GM12872 (cell line): Measurements from ENCODE around the gene FYTTD1.

Experiments used
- CTCF ChIP-seq: IDR thresholded peaks from 3 replicates; pipeline ENCODE4 v1.5.1; 2011; ENCODE audit warnings: low read depth, mild to moderate bottlenecking, low read length, moderate library complexity; ENCODE audit not compliant: insufficient read depth

Gene FYTTD1

DNA sequence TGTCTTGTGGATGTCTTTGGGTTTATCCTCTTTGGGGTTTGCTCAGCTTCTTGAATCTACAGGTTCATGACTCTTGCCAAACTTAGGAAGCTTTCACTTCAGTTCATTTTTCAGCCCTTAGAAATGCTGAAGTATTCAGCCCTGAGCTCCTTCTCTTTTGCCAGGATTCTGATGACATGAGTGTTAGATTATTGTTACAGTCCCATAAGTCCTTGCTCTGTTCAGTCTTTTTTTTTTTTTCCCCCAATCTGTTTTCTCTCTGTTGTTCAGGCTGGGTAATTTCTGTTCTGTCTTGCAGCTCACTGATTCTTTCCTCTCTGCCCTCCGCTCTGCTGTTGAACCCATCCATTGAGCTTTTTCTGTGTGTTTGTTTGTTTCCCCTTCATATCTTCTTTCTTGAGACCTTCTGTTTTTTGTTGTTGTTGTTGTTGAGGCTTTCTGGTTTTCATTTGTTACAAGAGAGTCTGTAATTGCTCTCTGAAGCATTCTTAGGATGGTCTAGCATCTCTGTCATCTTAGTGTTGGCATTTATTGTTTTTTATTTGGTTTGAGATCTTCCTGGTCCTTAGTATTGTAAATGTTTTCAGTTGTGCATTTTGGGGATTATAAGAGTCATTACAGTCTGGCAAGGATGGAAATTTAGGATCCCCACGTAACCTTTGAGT lies 59.8 kb downstream of the FYTTD1 start:
- TF ChIP-seq CTCF: no peak

- no peak for TF ChIP-seq CTCF
These were observed 61.2 kb downstream of the FYTTD1 start for GRCh38 chr3:197810901-197811300.

- TF ChIP-seq CTCF: no peak
These were observed 61.7 kb downstream of the FYTTD1 start for GRCh38 chr3:197811343-197811742.

DNA sequence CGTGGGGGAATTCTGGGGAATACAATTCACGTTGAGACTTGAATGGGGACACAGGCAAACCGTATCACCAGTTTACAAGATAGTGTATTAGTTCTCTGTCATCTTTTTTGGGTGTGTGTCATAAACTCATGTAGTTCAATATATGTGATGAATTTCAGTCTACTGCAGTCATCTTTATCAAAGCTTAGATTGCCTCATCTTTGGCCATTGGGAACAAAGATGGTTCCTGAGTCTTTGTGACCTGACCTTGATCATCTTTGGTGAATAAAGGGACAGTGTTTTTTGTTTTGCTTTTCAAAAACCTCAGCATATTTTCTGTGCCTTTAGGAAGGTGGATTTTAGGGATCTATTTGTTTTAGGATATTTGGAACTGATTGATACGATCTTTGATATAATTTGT lies 64.7 kb downstream of the FYTTD1 start:
- no peak for TF ChIP-seq CTCF

DNA sequence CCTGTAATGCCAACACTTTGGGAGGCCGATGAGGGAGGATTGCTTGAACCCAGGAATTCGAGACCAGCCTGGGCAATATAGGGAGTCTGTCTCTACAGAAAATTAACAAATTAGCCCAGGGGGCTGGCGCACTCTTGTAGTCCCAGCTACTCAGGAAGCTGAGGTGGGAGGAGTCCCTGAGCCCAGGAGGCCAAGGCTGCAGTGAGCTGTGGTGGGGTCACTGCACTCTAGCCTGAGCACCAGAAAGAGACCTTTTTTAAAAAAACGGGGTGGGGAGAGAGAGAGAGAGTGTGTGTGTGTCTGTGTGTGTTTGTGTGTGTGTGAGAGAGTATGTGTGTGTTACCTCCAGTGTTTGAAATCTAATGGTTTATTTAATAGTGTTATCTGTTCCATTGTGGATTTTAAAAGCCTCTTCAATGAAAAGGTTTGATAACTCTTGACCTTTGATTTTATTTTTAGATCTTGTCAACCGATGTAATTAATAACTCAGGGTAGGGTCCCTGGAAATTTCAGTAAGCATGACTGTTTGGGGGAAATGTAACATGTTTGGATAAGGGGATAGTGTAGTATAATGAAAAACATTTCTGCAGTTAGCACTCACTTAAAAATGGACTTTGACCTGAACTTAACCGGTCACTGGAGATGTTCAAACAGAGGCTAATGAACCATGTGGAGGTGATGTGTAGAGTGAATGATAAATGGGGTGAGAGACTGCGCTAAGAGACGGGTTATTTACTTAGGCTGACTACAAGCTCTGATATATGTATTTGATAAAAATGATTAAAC lies 71.1 kb downstream of the FYTTD1 start:
- TF ChIP-seq CTCF: no peak

DNA sequence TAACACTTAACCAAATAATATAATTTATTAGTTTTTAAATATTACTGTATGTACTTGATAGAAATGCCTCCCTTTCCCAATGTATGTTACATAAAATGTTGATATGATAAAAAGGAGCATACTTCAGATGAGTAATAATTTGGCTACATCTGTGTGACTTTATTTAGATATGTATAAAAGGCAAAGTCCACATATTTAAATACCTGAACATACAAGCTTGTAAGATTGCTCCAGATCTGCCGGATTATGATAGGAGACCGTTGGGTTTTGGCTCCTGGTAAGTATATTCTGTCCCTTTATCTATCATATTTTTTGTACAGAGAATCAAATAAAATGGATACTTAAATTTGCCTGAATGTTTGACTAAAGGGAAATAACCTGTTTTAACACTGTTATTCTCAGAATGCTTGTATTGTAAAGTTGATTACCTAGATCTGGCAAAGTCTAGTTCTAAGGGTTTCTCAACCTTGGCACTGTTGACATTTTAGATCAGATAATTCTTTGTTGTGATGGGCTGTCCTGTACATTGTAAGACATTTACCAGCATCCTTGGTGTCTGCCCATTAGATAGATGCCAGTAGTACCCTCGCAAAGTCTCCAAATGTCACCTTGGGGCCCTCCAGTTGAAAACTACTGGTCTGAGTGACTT lies 79.8 kb downstream of the FYTTD1 start:
- no peak for TF ChIP-seq CTCF

DNA sequence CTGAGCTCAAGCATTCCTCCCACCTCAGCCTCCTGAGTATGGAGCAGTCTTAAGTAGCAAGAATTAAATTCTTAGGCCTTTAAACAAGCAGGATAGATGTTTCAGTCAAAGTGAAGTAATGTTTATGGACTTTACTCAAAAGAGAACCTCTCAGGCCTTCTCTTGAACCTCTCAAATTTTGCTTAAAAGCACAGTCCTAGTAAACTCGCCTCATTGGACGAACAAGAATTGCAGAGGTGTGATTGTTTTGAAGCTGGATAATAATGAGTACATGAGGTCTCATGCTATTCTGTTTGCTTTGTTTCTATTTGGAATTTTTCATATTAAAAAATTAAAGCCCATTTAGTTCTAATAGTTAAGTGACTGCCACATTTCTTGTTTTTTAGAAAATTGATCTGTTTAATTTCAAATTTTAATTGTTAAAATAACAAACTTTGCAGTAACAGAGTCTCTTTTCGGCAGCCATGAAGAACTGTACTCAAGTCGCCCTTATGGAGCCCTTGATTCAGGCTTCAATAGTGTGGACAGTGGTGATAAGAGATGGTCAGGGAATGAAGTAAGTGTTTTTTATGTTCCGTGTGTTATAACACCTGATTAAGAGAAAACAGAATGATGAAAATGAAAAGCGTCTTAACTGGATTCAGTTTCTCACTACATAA lies 80.8 kb downstream of the FYTTD1 start:
- no peak for TF ChIP-seq CTCF
